ENCODE results near the gene MPHOSPH6.

- TF ChIP-seq CTCF (CRISPR knock-in tag; IDR thresholded peaks at IDR 0.05) = no peak
- TF ChIP-seq EZH2 (conservative IDR thresholded peaks at IDR 0.05; ENCODE audit: low read depth, low read length) = no peak
- TF ChIP-seq HDAC6 (IDR thresholded peaks at IDR 0.05; ENCODE audit: low read depth, low read length) = no peak
- no peak for TF ChIP-seq PCBP1 (IDR thresholded peaks at IDR 0.05; ENCODE audit: borderline replicate concordance, low read depth, low read length)
- no peak for TF ChIP-seq SRSF1 (optimal IDR thresholded peaks at IDR 0.05; ENCODE audit: low read depth, low read length)
These were observed 45.4 kb downstream of the MPHOSPH6 start for GRCh38 chr16:82124651-82125050.

Data from HepG2 (cell line).